Measurements from ENCODE around the gene PROX2. TPM values are rescaled to one million over a fixed set of nuclear protein-coding genes. Genes with fewer than 3 reads are reported as not detected.

PROX2 gene
- total and polyA plus RNA-seq, 2 donors (not counting 3 experiments of a cell fraction or from before 2014, with no cell fraction given): 0.01 TPM; not detected in 1

GRCh38 chr14:74835645-74836250 lies 40.2 kb downstream of the PROX2 start:
- BruUV-seq (replicated peaks): TSS peak; percentile 50
- intact Hi-C loops (cut with micrococcal nuclease) (no loop called here), dilution Hi-C loops (cut with MboI; ENCODE audit: extremely low pct_ligation_motif_present, low sequenced_read_pairs) (no loop called here)
- TF ChIP-seq EZH2 (IDR thresholded peaks at IDR 0.05; ENCODE audit: borderline replicate concordance, low read depth, low read length, severe bottlenecking): no peak
- H3K9me3 ChIP-seq (replicated peaks; ENCODE audit: control insufficient read depth, insufficient read depth, low read length): no peaks in the 10 kb centered on the region
- DNase-seq (ENCODE audit: low read depth, low spot score) (no peak), FAIRE-seq (no peak)
- H4K20me1 ChIP-seq (replicated peaks; ENCODE audit: control insufficient read depth, extremely low read depth, insufficient read depth, low read length): no peaks in the 10 kb centered on the region
- no peak overlapping the region for H3K4me2 ChIP-seq (ENCODE audit: insufficient read depth, low read length)
- CTCF ChIA-PET: interaction anchor here (1.0 to 1.5 kb wide), 3 partner anchors 17 to 227 kb away, joined by 3 to 7 read pairs (median 4); no protein-coding TSS in a partner anchor
- POLR2A ChIA-PET: interaction anchor here (0.6 kb wide), 1 partner anchor 825 kb away, joined by 3 read pairs; the partner anchor contains the start of gene TTLL5
- H3K9me1 ChIP-seq (replicated peaks; ENCODE audit: control insufficient read depth, extremely low read depth, insufficient read depth, low read length): no peaks in the 10 kb centered on the region
- H2AFZ ChIP-seq (ENCODE audit: low read depth, low read length): no peak overlapping the region
- H3K4me1 ChIP-seq (ENCODE audit: control insufficient read depth, extremely low read depth, insufficient read depth, low read length): peaks cover 11% of the 10 kb centered on the region
- no peak overlapping the region for H3K27ac ChIP-seq (ENCODE audit: insufficient read depth, low read depth, low read length)
- H3K9ac ChIP-seq (replicated peaks; ENCODE audit: extremely low read depth, insufficient read depth, low read length): no peak overlapping the region
- no peak overlapping the region for H3K4me3 ChIP-seq (replicated peaks in 1 of 3; ENCODE audit: insufficient read depth in 1 of 3, low read depth in 1 of 3, low read length in 3 of 3)
- no peaks in the 10 kb centered on the region for H3K79me2 ChIP-seq (ENCODE audit: control insufficient read depth, insufficient read depth, low read length)
- H3K27me3 ChIP-seq (ENCODE audit: control insufficient read depth in 2 of 2, insufficient read depth in 2 of 2, low read length in 2 of 2): no peaks in the 10 kb centered on the region
- peaks cover 7 to 15% of the 10 kb centered on the region in 2 experiments for H3K36me3 ChIP-seq (ENCODE audit: control insufficient read depth in 2 of 2, extremely low read depth in 1 of 2, insufficient read depth in 2 of 2, low read length in 2 of 2)

DNA sequence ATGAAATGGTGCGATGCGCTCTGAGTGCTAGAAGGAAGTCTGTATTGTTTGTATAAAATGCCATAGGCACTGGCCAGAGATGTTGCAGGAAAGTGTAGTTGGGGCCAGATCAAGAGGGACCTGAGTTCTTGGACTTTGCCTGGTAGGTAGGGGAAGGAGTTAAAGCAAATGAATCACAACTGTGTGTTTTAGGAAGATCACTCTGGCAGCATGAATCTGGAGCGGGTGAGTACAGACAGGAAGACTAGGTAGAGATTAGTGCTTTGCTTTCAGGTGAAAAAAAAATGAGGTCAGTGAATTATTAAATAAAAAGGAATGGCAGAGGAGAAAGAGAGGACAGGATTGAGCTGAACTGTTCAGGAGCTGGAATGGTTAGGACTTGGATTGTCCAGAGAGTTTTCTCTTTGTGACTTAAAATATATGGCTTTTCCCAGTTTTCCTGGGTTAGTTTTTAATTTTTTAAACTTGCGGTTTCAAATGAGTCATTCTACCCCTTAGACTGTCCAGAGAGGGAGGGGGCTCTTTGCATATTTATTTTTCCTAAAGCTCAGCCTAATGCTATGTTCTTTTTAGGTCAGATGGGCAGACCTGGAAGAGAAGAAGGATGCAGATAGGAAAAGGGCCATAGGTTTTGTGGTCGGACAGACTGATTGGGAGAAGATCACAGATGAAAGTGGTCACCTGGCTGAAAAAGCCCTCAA lies 41.1 kb downstream of the PROX2 start:
- no peak overlapping the region for H3K4me3 ChIP-seq (replicated peaks in 1 of 3; ENCODE audit: insufficient read depth in 1 of 3, low read depth in 1 of 3, low read length in 3 of 3)
- H3K36me3 ChIP-seq (ENCODE audit: control insufficient read depth in 2 of 2, extremely low read depth in 1 of 2, insufficient read depth in 2 of 2, low read length in 2 of 2): peaks cover 8 to 17% of the 10 kb centered on the region in 2 experiments
- POLR2A ChIA-PET: interaction anchor here (0.6 kb wide), 1 partner anchor 826 kb away, joined by 3 read pairs; the partner anchor contains the start of gene TTLL5
- H3K9ac ChIP-seq (replicated peaks; ENCODE audit: extremely low read depth, insufficient read depth, low read length): no peak overlapping the region
- CTCF ChIA-PET: interaction anchor here (1.0 to 1.5 kb wide), 3 partner anchors 26 to 226 kb away, joined by 3 to 7 read pairs (median 3); no protein-coding TSS in a partner anchor
- DNase-seq (ENCODE audit: low read depth, low spot score): no peak
- BruUV-seq (replicated peaks): no TSS peak
- FAIRE-seq: no peak
- H3K27ac ChIP-seq (ENCODE audit: insufficient read depth, low read depth, low read length): peak overlapping the region; percentile 46
- no peaks in the 10 kb centered on the region for H3K27me3 ChIP-seq (ENCODE audit: control insufficient read depth in 2 of 2, insufficient read depth in 2 of 2, low read length in 2 of 2)
- intact Hi-C loops (cut with micrococcal nuclease) (no loop called here), dilution Hi-C loops (cut with MboI; ENCODE audit: extremely low pct_ligation_motif_present, low sequenced_read_pairs) (no loop called here)
- no peak overlapping the region for H2AFZ ChIP-seq (ENCODE audit: low read depth, low read length)
- H3K79me2 ChIP-seq (ENCODE audit: control insufficient read depth, insufficient read depth, low read length): no peaks in the 10 kb centered on the region
- H3K4me1 ChIP-seq (ENCODE audit: control insufficient read depth, extremely low read depth, insufficient read depth, low read length): peaks cover 11% of the 10 kb centered on the region
- H3K9me3 ChIP-seq (replicated peaks; ENCODE audit: control insufficient read depth, insufficient read depth, low read length): no peaks in the 10 kb centered on the region
- peak overlapping the region; percentile 58 for H3K4me2 ChIP-seq (ENCODE audit: insufficient read depth, low read length)
- no peaks in the 10 kb centered on the region for H4K20me1 ChIP-seq (replicated peaks; ENCODE audit: control insufficient read depth, extremely low read depth, insufficient read depth, low read length)
- H3K9me1 ChIP-seq (replicated peaks; ENCODE audit: control insufficient read depth, extremely low read depth, insufficient read depth, low read length): no peaks in the 10 kb centered on the region
- no peak for TF ChIP-seq MYC (IDR thresholded peaks at IDR 0.05; ENCODE audit: low read depth, low read length)
- no peak for TF ChIP-seq POLR2A (IDR thresholded peaks at IDR 0.05; ENCODE audit: low read depth, low read length)
- TF ChIP-seq, protein P1, sequence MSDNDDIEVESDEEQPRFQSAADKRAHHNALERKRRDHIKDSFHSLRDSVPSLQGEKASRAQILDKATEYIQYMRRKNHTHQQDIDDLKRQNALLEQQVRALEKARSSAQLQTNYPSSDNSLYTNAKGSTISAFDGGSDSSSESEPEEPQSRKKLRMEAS (IDR thresholded peaks at IDR 0.05; ENCODE audit: insufficient read depth, insufficient read length): no peak
- TF ChIP-seq GATA2 (IDR thresholded peaks at IDR 0.05; ENCODE audit: insufficient read depth, insufficient read length, low read depth, low read length): no peak
- TF ChIP-seq, protein P2, sequence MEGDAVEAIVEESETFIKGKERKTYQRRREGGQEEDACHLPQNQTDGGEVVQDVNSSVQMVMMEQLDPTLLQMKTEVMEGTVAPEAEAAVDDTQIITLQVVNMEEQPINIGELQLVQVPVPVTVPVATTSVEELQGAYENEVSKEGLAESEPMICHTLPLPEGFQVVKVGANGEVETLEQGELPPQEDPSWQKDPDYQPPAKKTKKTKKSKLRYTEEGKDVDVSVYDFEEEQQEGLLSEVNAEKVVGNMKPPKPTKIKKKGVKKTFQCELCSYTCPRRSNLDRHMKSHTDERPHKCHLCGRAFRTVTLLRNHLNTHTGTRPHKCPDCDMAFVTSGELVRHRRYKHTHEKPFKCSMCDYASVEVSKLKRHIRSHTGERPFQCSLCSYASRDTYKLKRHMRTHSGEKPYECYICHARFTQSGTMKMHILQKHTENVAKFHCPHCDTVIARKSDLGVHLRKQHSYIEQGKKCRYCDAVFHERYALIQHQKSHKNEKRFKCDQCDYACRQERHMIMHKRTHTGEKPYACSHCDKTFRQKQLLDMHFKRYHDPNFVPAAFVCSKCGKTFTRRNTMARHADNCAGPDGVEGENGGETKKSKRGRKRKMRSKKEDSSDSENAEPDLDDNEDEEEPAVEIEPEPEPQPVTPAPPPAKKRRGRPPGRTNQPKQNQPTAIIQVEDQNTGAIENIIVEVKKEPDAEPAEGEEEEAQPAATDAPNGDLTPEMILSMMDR (IDR thresholded peaks at IDR 0.05; ENCODE audit: extremely low read depth in 1 of 2, insufficient read depth in 1 of 2, low read depth in 1 of 2, low read length in 2 of 2): no peak
- no peak for TF ChIP-seq EZH2 (IDR thresholded peaks at IDR 0.05; ENCODE audit: borderline replicate concordance, low read depth, low read length, severe bottlenecking)
- no peak for TF ChIP-seq JUN (IDR thresholded peaks at IDR 0.05; ENCODE audit: borderline replicate concordance, insufficient read depth, insufficient read length, low read depth)
- TF ChIP-seq FOS (IDR thresholded peaks at IDR 0.05; ENCODE audit: borderline replicate concordance, insufficient read depth, low read length): no peak
- no peak for TF ChIP-seq POLR2AphosphoS5 (IDR thresholded peaks at IDR 0.05; ENCODE audit: insufficient read depth, low read depth, low read length)
